H9 (cell line): ENCODE data around the gene PACSIN2. TPM values are rescaled to one million over a fixed set of nuclear protein-coding genes. Genes with fewer than 3 reads are reported as not detected.

Source experiments
- DNase-seq: peaks from one replicate; pipeline ENCODE4 v3.0.0-alpha.2; 2017
- H2AFZ ChIP-seq: one replicate; pipeline ENCODE4 v1.6.1; 2013; ENCODE audit warnings: mild to moderate bottlenecking, low read length, control low read depth, moderate library complexity
- H2AK5ac ChIP-seq: 2 replicates; pipeline ENCODE4 v1.6.1; 2013; ENCODE audit warnings: low read length, control low read depth, mixed read lengths; ENCODE audit not compliant: insufficient read length
- H2BK120ac ChIP-seq: one replicate; pipeline ENCODE4 v1.6.1; 2013; ENCODE audit warnings: low read depth, mild to moderate bottlenecking, low read length, control low read depth, inconsistent platforms; ENCODE audit not compliant: poor library complexity, severe bottlenecking
- H2BK12ac ChIP-seq: 2 replicates; pipeline ENCODE4 v1.6.1; 2013; ENCODE audit warnings: low read length, control low read depth, mixed read lengths, low read depth; ENCODE audit not compliant: insufficient read length
- H2BK15ac ChIP-seq: 2 replicates; pipeline ENCODE4 v1.6.1; 2013; ENCODE audit warnings: low read depth, low read length, control low read depth
- H2BK20ac ChIP-seq: one replicate; pipeline ENCODE4 v1.6.1; 2013; ENCODE audit warnings: low read depth, mild to moderate bottlenecking, low read length, control low read depth, inconsistent platforms; ENCODE audit not compliant: poor library complexity, severe bottlenecking
- H2BK5ac ChIP-seq: 2 replicates; pipeline ENCODE4 v1.6.1; 2013; ENCODE audit warnings: low read length, control low read depth, mixed read lengths; ENCODE audit not compliant: insufficient read length
- H3K14ac ChIP-seq: 2 replicates; pipeline ENCODE4 v1.6.1; 2013; ENCODE audit warnings: low read length, control low read depth; ENCODE audit not compliant: insufficient read depth
- H3K18ac ChIP-seq: 2 replicates; pipeline ENCODE4 v1.6.1; 2013; ENCODE audit warnings: low read depth, mild to moderate bottlenecking, mixed read lengths, low read length, control low read depth; ENCODE audit not compliant: insufficient read length
- H3K23ac ChIP-seq: 2 replicates; pipeline ENCODE4 v1.6.1; 2013; ENCODE audit warnings: low read length, control low read depth, mixed read lengths, low read depth; ENCODE audit not compliant: insufficient read length
- H3K23me2 ChIP-seq: 2 replicates; pipeline ENCODE4 v1.6.1; 2013; ENCODE audit warnings: low read depth, mild to moderate bottlenecking, mixed read lengths, low read length, control low read depth; ENCODE audit not compliant: insufficient read length, poor library complexity, severe bottlenecking
- H3K27ac ChIP-seq: 2 replicates; pipeline ENCODE4 v1.5.1; 2013; ENCODE audit warnings: low read length, control low read depth, mixed read lengths, low read depth; ENCODE audit not compliant: insufficient read length
- H3K27me3 ChIP-seq: 2 replicates; pipeline ENCODE4 v1.6.1; 2013; ENCODE audit warnings: low read length, control low read depth, inconsistent platforms; ENCODE audit not compliant: insufficient read depth
- H3K4ac ChIP-seq: 2 replicates; pipeline ENCODE4 v1.6.1; 2013; ENCODE audit warnings: low read depth, mild to moderate bottlenecking, control low read depth, inconsistent platforms, low read length, moderate library complexity
- H3K4me1 ChIP-seq: 2 replicates; pipeline ENCODE4 v1.6.1; 2013; ENCODE audit warnings: low read length, control low read depth, inconsistent platforms; ENCODE audit not compliant: insufficient read depth
- H3K4me2 ChIP-seq: 2 replicates; pipeline ENCODE4 v1.6.1; 2013; ENCODE audit warnings: low read length, control low read depth, mixed read lengths; ENCODE audit not compliant: insufficient read length, insufficient read depth
- H3K56ac ChIP-seq: 2 replicates; pipeline ENCODE4 v1.6.1; 2013; ENCODE audit warnings: low read depth, mild to moderate bottlenecking, mixed read lengths, low read length, control low read depth; ENCODE audit not compliant: insufficient read length
- H3K79me1 ChIP-seq: 2 replicates; pipeline ENCODE4 v1.6.1; 2013; ENCODE audit warnings: low read depth, mild to moderate bottlenecking, moderate library complexity, low read length, control low read depth, inconsistent platforms; ENCODE audit not compliant: insufficient read depth, poor library complexity, severe bottlenecking
- H3K79me2 ChIP-seq: 2 replicates; pipeline ENCODE4 v1.6.1; 2013; ENCODE audit warnings: low read length, control low read depth, inconsistent platforms; ENCODE audit not compliant: insufficient read depth
- H3K9ac ChIP-seq: 2 replicates; pipeline ENCODE4 v1.6.1; 2013; ENCODE audit warnings: low read length, control low read depth, mixed read lengths; ENCODE audit not compliant: insufficient read length; ENCODE audit errors: extremely low read depth
- H3K9me3 ChIP-seq: one replicate; pipeline ENCODE4 v1.6.1; 2013; ENCODE audit warnings: low read depth, low read length, inconsistent platforms; ENCODE audit not compliant: control insufficient read depth
- H3T11ph ChIP-seq: one replicate; pipeline ENCODE4 v1.6.1; 2013; ENCODE audit warnings: mild to moderate bottlenecking, low read length, control low read depth, inconsistent platforms
- H4K20me1 ChIP-seq: one replicate; pipeline ENCODE4 v1.6.1; 2013; ENCODE audit not compliant: control insufficient read depth, insufficient read length, insufficient read depth
- H4K5ac ChIP-seq: 2 replicates; pipeline ENCODE4 v1.6.1; 2013; ENCODE audit warnings: low read depth, mild to moderate bottlenecking, mixed read lengths, low read length, control low read depth; ENCODE audit not compliant: insufficient read length
- H4K8ac ChIP-seq: replicated peaks from 2 replicates; pipeline ENCODE4 v1.6.1; 2013; ENCODE audit warnings: low read length, control low read depth, mixed read lengths, low read depth; ENCODE audit not compliant: insufficient read length
- H4K91ac ChIP-seq: 2 replicates; pipeline ENCODE4 v1.6.1; 2013; ENCODE audit warnings: low read depth, mild to moderate bottlenecking, moderate library complexity, mixed read lengths, low read length, control low read depth; ENCODE audit not compliant: insufficient read length
- H3K27ac Mint-ChIP-seq, 3 experiments: 2 replicates in 2 of 3; 3 replicates in 1 of 3; pipeline ENCODE4 v1.8.0; 2020 to 2021; ENCODE audit warnings: mixed read lengths in 3 of 3, mild to moderate bottlenecking in 1 of 3, moderate library complexity in 1 of 3
- H3K27me3 Mint-ChIP-seq: 2 replicates; pipeline ENCODE4 v1.8.0; 2021; ENCODE audit warnings: low read depth, mild to moderate bottlenecking, moderate library complexity, mixed read lengths
- H3K36me3 Mint-ChIP-seq, 3 experiments: 2 replicates in 2 of 3; 3 replicates in 1 of 3; pipeline ENCODE4 v1.8.0; 2020 to 2021; ENCODE audit warnings: low read depth in 3 of 3, mixed read lengths in 3 of 3; ENCODE audit not compliant: insufficient read depth in 1 of 3
- H3K4me1 Mint-ChIP-seq, 2 experiments: 2 replicates each; pipeline ENCODE4 v1.8.0; 2020; ENCODE audit warnings: mixed read lengths in 2 of 2
- H3K4me3 Mint-ChIP-seq, 2 experiments: 2 replicates in 1 of 2; 3 replicates in 1 of 2; pipeline ENCODE4 v1.8.0; 2020 to 2021; ENCODE audit warnings: mild to moderate bottlenecking in 2 of 2, mixed read lengths in 2 of 2, moderate library complexity in 1 of 2
- H3K9me3 Mint-ChIP-seq, 2 experiments: 2 replicates in 1 of 2; 3 replicates in 1 of 2; pipeline ENCODE4 v1.8.0; 2020; ENCODE audit warnings: mild to moderate bottlenecking in 2 of 2, mixed read lengths in 2 of 2, moderate library complexity in 1 of 2
- WGBS: extraction: QIAGEN DNeasy Blood & Tissue Kit; methylation state at CpG from one replicate; pipeline ENCODE4 v1.1.7; 2013; ENCODE audit warnings: missing lambda C conversion rate, low lambda C conversion rate, mixed read lengths; ENCODE audit not compliant: insufficient read length; ENCODE audit errors: extremely low coverage; 5-methylcytosine and 5-hydroxymethylcytosine counted together
- total RNA-seq: library from RNA; stranded (reverse); gene quantifications from 2 replicates; pipeline ENCODE4 v1.2.1, GENCODE V29; 2021
- TF ChIP-seq, protein P1 (sequence below): fragments of 200-600 bp; sonication (generic); conservative IDR thresholded peaks from 3 replicates; pipeline ENCODE4 v1.8.0; 2021; ENCODE audit warnings: antibody characterized with exemption, mild to moderate bottlenecking

The PACSIN2 gene
- total RNA-seq, 1 experiment from 2014 or later: 62.3 TPM

DNA sequence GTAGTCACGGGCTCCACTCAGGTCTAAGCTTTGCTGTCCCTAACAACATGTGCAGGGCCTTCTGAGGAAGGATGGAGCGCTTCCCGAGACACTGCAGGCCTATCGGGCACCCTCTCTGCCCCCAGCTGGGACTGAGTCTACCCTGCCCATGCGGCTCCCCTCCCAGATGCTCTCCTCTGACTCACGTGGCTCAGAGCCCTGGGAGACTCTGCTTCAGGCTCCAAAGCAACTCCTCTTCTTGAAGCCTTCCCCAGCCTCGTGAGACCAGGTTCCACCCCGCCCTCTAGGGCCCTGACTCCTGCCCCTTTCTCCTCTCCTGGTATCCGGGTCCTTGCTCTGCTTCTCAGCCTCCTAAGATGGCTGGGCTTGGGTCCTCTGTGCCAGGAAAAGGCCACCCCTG, 129.5 kb downstream of the PACSIN2 start:
- Histone ChIP-seq H3K18ac (no peak overlapping the region), H4K20me1 (no peaks in the 10 kb centered on the region), H3K23ac (no peak overlapping the region), H3K56ac (no peak overlapping the region), H2AFZ (no peak overlapping the region), H4K5ac (no peak overlapping the region), H4K91ac (no peak overlapping the region), H3K27me3 (no peaks in the 10 kb centered on the region), H2BK20ac (no peak overlapping the region), H3K4me2 (no peak overlapping the region), H4K8ac (no peak overlapping the region), H2BK120ac (no peak overlapping the region), H3K4ac (no peak overlapping the region), H2BK5ac (no peak overlapping the region), H2AK5ac (no peak overlapping the region), H3K9ac (no peak overlapping the region), H3K9me3 (no peaks in the 10 kb centered on the region), H2BK15ac (no peak overlapping the region), H3K14ac (no peak overlapping the region), H3K79me1 (no peaks in the 10 kb centered on the region), H3K79me2 (no peaks in the 10 kb centered on the region), H2BK12ac (no peak overlapping the region), H3K4me1 (no peaks in the 10 kb centered on the region), H3K27ac (no peak overlapping the region), H3T11ph (no peak overlapping the region), H3K23me2 (no peaks in the 10 kb centered on the region)
- TF ChIP-seq, protein P1, sequence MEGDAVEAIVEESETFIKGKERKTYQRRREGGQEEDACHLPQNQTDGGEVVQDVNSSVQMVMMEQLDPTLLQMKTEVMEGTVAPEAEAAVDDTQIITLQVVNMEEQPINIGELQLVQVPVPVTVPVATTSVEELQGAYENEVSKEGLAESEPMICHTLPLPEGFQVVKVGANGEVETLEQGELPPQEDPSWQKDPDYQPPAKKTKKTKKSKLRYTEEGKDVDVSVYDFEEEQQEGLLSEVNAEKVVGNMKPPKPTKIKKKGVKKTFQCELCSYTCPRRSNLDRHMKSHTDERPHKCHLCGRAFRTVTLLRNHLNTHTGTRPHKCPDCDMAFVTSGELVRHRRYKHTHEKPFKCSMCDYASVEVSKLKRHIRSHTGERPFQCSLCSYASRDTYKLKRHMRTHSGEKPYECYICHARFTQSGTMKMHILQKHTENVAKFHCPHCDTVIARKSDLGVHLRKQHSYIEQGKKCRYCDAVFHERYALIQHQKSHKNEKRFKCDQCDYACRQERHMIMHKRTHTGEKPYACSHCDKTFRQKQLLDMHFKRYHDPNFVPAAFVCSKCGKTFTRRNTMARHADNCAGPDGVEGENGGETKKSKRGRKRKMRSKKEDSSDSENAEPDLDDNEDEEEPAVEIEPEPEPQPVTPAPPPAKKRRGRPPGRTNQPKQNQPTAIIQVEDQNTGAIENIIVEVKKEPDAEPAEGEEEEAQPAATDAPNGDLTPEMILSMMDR: no peak
- WGBS: no CpG with 5 or more reads among the region's 9 CpGs
- Mint-ChIP-seq H3K27ac (peak overlapping the region in 1 of 3 experiments; percentile 65; a peak in 1 of 7 replicates), H3K9me3 (no peaks in the 10 kb centered on the region), H3K27me3 (no peaks in the 10 kb centered on the region), H3K36me3 (peaks cover 13 to 62% (median 47%) of the 10 kb centered on the region in 3 experiments; a peak in 6 of 7 replicates), H3K4me3 (no peak overlapping the region), H3K4me1 (peaks cover 10 to 13% of the 10 kb centered on the region in 2 experiments)
- DNase-seq: no peak
